Measurements from ENCODE around the gene TMEM245.
"Not testable (repeated sequence)": the region's sequence is repeated elsewhere in the genome, so short reads cannot be mapped to it uniquely, and the experiment has no call there.

Gene TMEM245

GRCh38 chr9:108991479-108991878 lies 128.3 kb downstream of the TMEM245 start:
- no peak for DNase-seq (ENCODE audit: low read depth)

- no peak for DNase-seq (ENCODE audit: low read depth)
Measured at GRCh38 chr9:108983885-108984284, 135.9 kb downstream of the TMEM245 start.

GRCh38 chr9:108980893-108981292 lies 138.9 kb downstream of the TMEM245 start:
- no peak for DNase-seq (ENCODE audit: low read depth)

- no peak for DNase-seq (ENCODE audit: low read depth)
Measured at GRCh38 chr9:108978205-108978604, 141.5 kb downstream of the TMEM245 start.

GRCh38 chr9:108973895-108974294 lies 145.9 kb downstream of the TMEM245 start:
- DNase-seq (ENCODE audit: low read depth), result no peak

GRCh38 chr9:108972626-108973209 lies 147.0 kb downstream of the TMEM245 start:
- no peak for DNase-seq (ENCODE audit: low read depth)

GRCh38 chr9:108972186-108972585 lies 147.6 kb downstream of the TMEM245 start:
- DNase-seq (ENCODE audit: low read depth), result no peak

GRCh38 chr9:108971392-108971791 lies 148.4 kb downstream of the TMEM245 start:
- not testable (repeated sequence) for DNase-seq (ENCODE audit: low read depth)

- DNase-seq (ENCODE audit: low read depth), result no peak
Measured at GRCh38 chr9:108967916-108968315, 151.8 kb downstream of the TMEM245 start.
